Neural progenitor cell (in vitro differentiated cells): Measurements from ENCODE around the gene GPR26. TPM values are rescaled to one million over a fixed set of nuclear protein-coding genes. Genes with fewer than 3 reads are reported as not detected.

Source experiments
- DNase-seq: peaks from one replicate; pipeline ENCODE4 v3.0.0-alpha.2; 2016; ENCODE audit warnings: low spot score
- H2AFZ ChIP-seq: fragments of 200-600 bp; sonication (generic); replicated peaks from 2 replicates; pipeline ENCODE4 v1.6.1; 2016; ENCODE audit warnings: antibody characterized with exemption
- H3F3A ChIP-seq: fragments of 200-600 bp; sonication (generic); 2 replicates; pipeline ENCODE4 v1.6.1; 2016; ENCODE audit warnings: antibody characterized with exemption, low read depth
- H3K27ac ChIP-seq: fragments of 200-600 bp; sonication (generic); 2 replicates; pipeline ENCODE4 v1.5.1; 2016; ENCODE audit warnings: mild to moderate bottlenecking
- H3K27me3 ChIP-seq: fragments of 200-600 bp; sonication (generic); 2 replicates; pipeline ENCODE4 v1.6.1; 2016; ENCODE audit warnings: mild to moderate bottlenecking, moderate library complexity
- H3K36me3 ChIP-seq: fragments of 200-600 bp; sonication (generic); 2 replicates; pipeline ENCODE4 v1.5.1; 2016
- H3K4me1 ChIP-seq: fragments of 200-600 bp; sonication (generic); 2 replicates; pipeline ENCODE4 v1.6.1; 2016; ENCODE audit warnings: mixed run types
- H3K4me2 ChIP-seq: fragments of 200-600 bp; sonication (generic); 2 replicates; pipeline ENCODE4 v1.6.1; 2016
- H3K4me3 ChIP-seq: fragments of 200-600 bp; sonication (generic); 2 replicates; pipeline ENCODE4 v1.5.1; 2016
- H3K79me2 ChIP-seq: fragments of 200-600 bp; sonication (generic); 2 replicates; pipeline ENCODE4 v1.6.1; 2016; ENCODE audit warnings: low read depth
- H3K9ac ChIP-seq: fragments of 200-600 bp; sonication (generic); 2 replicates; pipeline ENCODE4 v1.6.1; 2016
- H3K9me3 ChIP-seq: fragments of 200-600 bp; sonication (generic); 2 replicates; pipeline ENCODE4 v1.5.1; 2016; ENCODE audit warnings: low read depth
- H4K20me1 ChIP-seq: fragments of 200-600 bp; sonication (generic); 2 replicates; pipeline ENCODE4 v1.6.1; 2016; ENCODE audit warnings: low read depth
- H3K27ac Mint-ChIP-seq: 3 replicates; pipeline ENCODE4 v1.8.0; 2021; ENCODE audit warnings: mixed read lengths
- H3K27me3 Mint-ChIP-seq: 2 replicates; pipeline ENCODE4 v1.8.0; 2022; ENCODE audit warnings: low read depth, mild to moderate bottlenecking, inconsistent platforms, moderate library complexity, mixed read lengths; ENCODE audit not compliant: insufficient read depth
- H3K36me3 Mint-ChIP-seq: 3 replicates; pipeline ENCODE4 v1.8.0; 2021; ENCODE audit warnings: mixed read lengths
- H3K4me1 Mint-ChIP-seq: 3 replicates; pipeline ENCODE4 v1.8.0; 2021; ENCODE audit warnings: mixed read lengths
- H3K4me3 Mint-ChIP-seq: 3 replicates; pipeline ENCODE4 v1.8.0; 2021; ENCODE audit warnings: mild to moderate bottlenecking, moderate library complexity, mixed read lengths
- H3K9me3 Mint-ChIP-seq: 3 replicates; pipeline ENCODE4 v1.8.0; 2020; ENCODE audit warnings: mixed read lengths
- EZH2 ChIP-seq: fragments of 200-600 bp; sonication (generic); IDR thresholded peaks from 2 replicates; pipeline ENCODE4 v1.6.1; 2017; ENCODE audit warnings: antibody characterized with exemption, mild to moderate bottlenecking, moderate library complexity
- EZH2phosphoT487 ChIP-seq: fragments of 200-600 bp; sonication (generic); IDR thresholded peaks from 2 replicates; pipeline ENCODE4 v1.6.1; 2017; ENCODE audit warnings: antibody characterized with exemption
- total RNA-seq: library from RNA; depleted of rRNA; stranded (reverse); fragments of >200 nt; gene quantifications from 2 replicates; pipeline ENCODE4 v1.2.3, GENCODE V29; 2015; ENCODE audit warnings: low replicate concordance
- TF ChIP-seq, protein P1 (sequence below): fragments of 200-600 bp; sonication (generic); IDR thresholded peaks from 2 replicates; pipeline ENCODE4 v1.5.1; 2017; ENCODE audit warnings: antibody characterized with exemption, mild to moderate bottlenecking

GPR26 gene
- total RNA-seq, 1 donor from 2014 or later: not detected

- H3K36me3 Mint-ChIP-seq: no peaks in the 10 kb centered on the region
- peaks cover 7% of the 10 kb centered on the region for H3K27me3 Mint-ChIP-seq
- H3K27ac Mint-ChIP-seq: no peak overlapping the region
- no peak overlapping the region for H2AFZ ChIP-seq
- no peaks in the 10 kb centered on the region for H3F3A ChIP-seq
- H3K4me2 ChIP-seq: no peak overlapping the region
- no peak overlapping the region for H3K4me3 Mint-ChIP-seq
- no peak overlapping the region for H3K9ac ChIP-seq
- H3K4me3 ChIP-seq: no peak overlapping the region
- no peaks in the 10 kb centered on the region for H3K79me2 ChIP-seq
- no peak for DNase-seq
- no peaks in the 10 kb centered on the region for H3K4me1 Mint-ChIP-seq
- H3K4me1 ChIP-seq: no peaks in the 10 kb centered on the region
- H3K27ac ChIP-seq: no peak overlapping the region
- no peaks in the 10 kb centered on the region for H3K9me3 ChIP-seq
- TF ChIP-seq EZH2 (no peak), EZH2phosphoT487 (no peak)
- TF ChIP-seq, protein P1, sequence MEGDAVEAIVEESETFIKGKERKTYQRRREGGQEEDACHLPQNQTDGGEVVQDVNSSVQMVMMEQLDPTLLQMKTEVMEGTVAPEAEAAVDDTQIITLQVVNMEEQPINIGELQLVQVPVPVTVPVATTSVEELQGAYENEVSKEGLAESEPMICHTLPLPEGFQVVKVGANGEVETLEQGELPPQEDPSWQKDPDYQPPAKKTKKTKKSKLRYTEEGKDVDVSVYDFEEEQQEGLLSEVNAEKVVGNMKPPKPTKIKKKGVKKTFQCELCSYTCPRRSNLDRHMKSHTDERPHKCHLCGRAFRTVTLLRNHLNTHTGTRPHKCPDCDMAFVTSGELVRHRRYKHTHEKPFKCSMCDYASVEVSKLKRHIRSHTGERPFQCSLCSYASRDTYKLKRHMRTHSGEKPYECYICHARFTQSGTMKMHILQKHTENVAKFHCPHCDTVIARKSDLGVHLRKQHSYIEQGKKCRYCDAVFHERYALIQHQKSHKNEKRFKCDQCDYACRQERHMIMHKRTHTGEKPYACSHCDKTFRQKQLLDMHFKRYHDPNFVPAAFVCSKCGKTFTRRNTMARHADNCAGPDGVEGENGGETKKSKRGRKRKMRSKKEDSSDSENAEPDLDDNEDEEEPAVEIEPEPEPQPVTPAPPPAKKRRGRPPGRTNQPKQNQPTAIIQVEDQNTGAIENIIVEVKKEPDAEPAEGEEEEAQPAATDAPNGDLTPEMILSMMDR: no peak
- no peaks in the 10 kb centered on the region for H3K36me3 ChIP-seq
- H3K9me3 Mint-ChIP-seq: no peaks in the 10 kb centered on the region
- H4K20me1 ChIP-seq: no peaks in the 10 kb centered on the region
- no peaks in the 10 kb centered on the region for H3K27me3 ChIP-seq
Measured at GRCh38 chr10:123704812-123705211, 38.7 kb downstream of the GPR26 start.

- Histone ChIP-seq H3K27ac (no peak overlapping the region), H3F3A (no peaks in the 10 kb centered on the region), H3K4me1 (no peaks in the 10 kb centered on the region), H3K79me2 (no peaks in the 10 kb centered on the region), H3K27me3 (no peaks in the 10 kb centered on the region), H3K36me3 (no peaks in the 10 kb centered on the region), H3K9ac (no peak overlapping the region), H3K9me3 (no peaks in the 10 kb centered on the region), H3K4me2 (no peak overlapping the region), H2AFZ (no peak overlapping the region), H3K4me3 (no peak overlapping the region), H4K20me1 (no peaks in the 10 kb centered on the region)
- no peak for TF ChIP-seq EZH2
- TF ChIP-seq, protein P1: no peak
- no peak for TF ChIP-seq EZH2phosphoT487
- H3K27ac Mint-ChIP-seq: no peak overlapping the region
- no peak for DNase-seq
- H3K9me3 Mint-ChIP-seq: no peaks in the 10 kb centered on the region
- H3K4me3 Mint-ChIP-seq: no peak overlapping the region
- H3K4me1 Mint-ChIP-seq: no peaks in the 10 kb centered on the region
- no peaks in the 10 kb centered on the region for H3K36me3 Mint-ChIP-seq
- H3K27me3 Mint-ChIP-seq: peaks cover 7% of the 10 kb centered on the region
Measured at GRCh38 chr10:123706236-123706635, 40.1 kb downstream of the GPR26 start.

- Histone ChIP-seq H3K79me2 (no peaks in the 10 kb centered on the region), H3K27ac (no peak overlapping the region), H3K9me3 (no peaks in the 10 kb centered on the region), H3K4me2 (no peak overlapping the region), H3K9ac (no peak overlapping the region), H2AFZ (no peak overlapping the region), H4K20me1 (no peaks in the 10 kb centered on the region), H3K27me3 (no peaks in the 10 kb centered on the region), H3F3A (no peaks in the 10 kb centered on the region), H3K4me3 (no peak overlapping the region), H3K36me3 (no peaks in the 10 kb centered on the region), H3K4me1 (no peaks in the 10 kb centered on the region)
- no peaks in the 10 kb centered on the region for H3K9me3 Mint-ChIP-seq
- TF ChIP-seq, protein P1: no peak
- TF ChIP-seq EZH2: no peak
- TF ChIP-seq EZH2phosphoT487: no peak
- H3K4me3 Mint-ChIP-seq: no peak overlapping the region
- no peaks in the 10 kb centered on the region for H3K4me1 Mint-ChIP-seq
- no peak overlapping the region for H3K27ac Mint-ChIP-seq
- no peak for DNase-seq
- peaks cover 12% of the 10 kb centered on the region for H3K27me3 Mint-ChIP-seq
- no peaks in the 10 kb centered on the region for H3K36me3 Mint-ChIP-seq
Measured at GRCh38 chr10:123715546-123715945, 49.4 kb downstream of the GPR26 start.

DNA sequence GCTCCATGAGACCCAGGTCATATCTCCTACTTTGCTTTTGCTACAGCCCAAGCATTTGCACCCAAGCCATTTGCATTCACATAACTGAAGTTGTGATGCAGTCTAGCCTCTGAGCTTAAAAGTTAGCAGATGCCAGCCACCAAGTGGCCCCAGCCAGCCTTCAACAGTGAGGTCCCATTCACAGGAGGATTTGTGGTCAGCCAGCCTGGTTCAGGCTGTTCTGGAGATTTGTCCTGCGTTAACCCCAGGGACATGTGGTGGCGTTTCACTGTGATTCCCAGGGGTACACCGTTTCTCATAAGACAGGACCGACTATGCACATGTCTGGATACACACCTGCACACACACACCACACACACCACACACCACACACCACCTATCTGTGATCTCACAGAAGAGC is 51.2 kb downstream of the GPR26 start:
- no peak overlapping the region for H2AFZ ChIP-seq
- H3K4me2 ChIP-seq: no peak overlapping the region
- Mint-ChIP-seq H3K4me1 (no peaks in the 10 kb centered on the region), H3K36me3 (no peaks in the 10 kb centered on the region), H3K27ac (no peak overlapping the region), H3K9me3 (no peaks in the 10 kb centered on the region), H3K27me3 (peaks cover 7% of the 10 kb centered on the region), H3K4me3 (no peak overlapping the region)
- no peaks in the 10 kb centered on the region for H3K36me3 ChIP-seq
- no peak overlapping the region for H3K27ac ChIP-seq
- H3K9ac ChIP-seq: no peak overlapping the region
- DNase-seq: no peak
- H3K79me2 ChIP-seq: no peaks in the 10 kb centered on the region
- no peaks in the 10 kb centered on the region for H4K20me1 ChIP-seq
- H3K9me3 ChIP-seq: no peaks in the 10 kb centered on the region
- H3K4me3 ChIP-seq: no peak overlapping the region
- H3K27me3 ChIP-seq: no peaks in the 10 kb centered on the region
- H3K4me1 ChIP-seq: no peaks in the 10 kb centered on the region
- no peaks in the 10 kb centered on the region for H3F3A ChIP-seq
- TF ChIP-seq, protein P1: no peak
- TF ChIP-seq EZH2phosphoT487 (no peak), EZH2 (no peak)
